Left kidney (tissue), 2 donors: ENCODE results near the gene BMP7. TPM values are rescaled to one million over a fixed set of nuclear protein-coding genes. Genes with fewer than 3 reads are reported as not detected.
A peak's percentile ranks its signal among the peaks of the same experiment; 100 is the strongest.

Experiments
- DNase-seq: peaks from one replicate; pipeline ENCODE4 v3.0.0-alpha.2; 2013
- polyA plus RNA-seq: library from polyadenylated mRNA; unstranded; fragments of 120-200 nt; gene quantifications from one replicate; pipeline ENCODE4 v1.2.1, GENCODE V29; 2013; ENCODE audit not compliant: insufficient read length

Gene BMP7
- polyA plus RNA-seq, 1 donor, result 62.4 TPM

- DNase-seq, result no peak
These were observed 138.2 kb downstream of the BMP7 start for GRCh38 chr20:57128044-57128757.

DNA sequence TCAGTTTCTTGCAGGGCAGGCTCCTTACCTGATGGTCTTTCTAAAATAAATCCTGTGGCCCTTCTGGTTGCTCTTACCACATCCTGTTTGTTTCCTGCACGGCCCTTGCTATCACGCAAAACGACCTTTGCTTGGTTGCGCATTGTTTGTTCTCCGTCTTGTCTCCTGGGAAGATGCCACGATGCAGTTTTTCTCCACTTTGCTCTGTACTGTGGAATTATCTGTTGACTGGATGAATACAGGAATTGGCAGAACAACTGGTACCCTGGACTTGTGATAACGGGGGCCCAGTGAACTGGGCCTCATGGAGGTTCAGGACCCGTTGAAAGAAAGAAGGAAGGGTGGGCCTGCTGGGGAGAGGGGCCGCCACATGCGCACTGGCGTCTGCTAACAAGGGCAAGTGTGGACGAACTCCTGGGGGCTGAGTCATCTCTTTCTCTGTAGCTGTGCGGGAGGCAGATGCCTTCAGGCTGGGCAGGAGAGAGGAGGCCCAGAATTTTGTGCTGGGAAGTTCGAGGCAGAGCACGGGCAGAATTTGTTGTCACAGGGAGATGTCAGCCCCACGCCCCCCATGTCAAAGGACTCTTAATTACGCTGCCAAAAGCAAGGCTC, 139.9 kb downstream of the BMP7 start:
- DNase-seq, result no peak

DNA sequence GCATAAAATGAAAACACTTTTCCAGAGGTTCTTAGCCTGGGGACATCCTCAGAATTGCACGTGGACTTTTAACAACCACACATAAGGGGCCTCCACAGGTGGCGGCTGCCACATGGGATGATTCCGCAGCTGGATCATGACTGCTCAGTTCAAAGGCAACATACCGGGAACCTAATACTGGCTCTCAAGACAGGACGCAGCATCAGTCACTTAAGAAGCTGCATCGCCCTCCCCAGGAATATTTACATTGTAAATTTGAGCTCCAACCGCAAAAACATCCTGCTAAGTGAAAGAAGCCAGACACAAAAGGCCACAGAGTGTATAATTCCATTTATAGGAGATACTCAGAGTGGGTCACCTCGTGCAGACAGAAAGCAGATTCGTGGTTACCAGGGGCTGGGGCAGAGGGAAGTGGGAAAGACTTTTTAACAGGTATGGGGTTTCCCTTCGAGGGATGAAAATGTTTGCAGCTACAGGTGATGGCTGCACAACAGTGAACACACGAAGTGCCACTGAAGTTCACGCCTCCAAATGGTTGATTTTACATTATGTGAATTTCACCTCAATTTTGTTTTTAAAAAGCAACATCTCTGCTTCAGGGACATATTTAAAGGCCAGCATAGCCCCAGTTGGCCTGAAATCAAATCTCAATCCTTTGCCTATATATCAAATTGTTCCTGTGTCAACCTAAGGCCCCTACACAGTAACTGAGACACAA, 141.5 kb downstream of the BMP7 start:
- DNase-seq, result no peak

GRCh38 chr20:57124366-57124765, 142.1 kb downstream of the BMP7 start:
- no peak for DNase-seq

- DNase-seq, result no peak
These were observed 142.9 kb downstream of the BMP7 start for GRCh38 chr20:57123504-57123903.

DNA sequence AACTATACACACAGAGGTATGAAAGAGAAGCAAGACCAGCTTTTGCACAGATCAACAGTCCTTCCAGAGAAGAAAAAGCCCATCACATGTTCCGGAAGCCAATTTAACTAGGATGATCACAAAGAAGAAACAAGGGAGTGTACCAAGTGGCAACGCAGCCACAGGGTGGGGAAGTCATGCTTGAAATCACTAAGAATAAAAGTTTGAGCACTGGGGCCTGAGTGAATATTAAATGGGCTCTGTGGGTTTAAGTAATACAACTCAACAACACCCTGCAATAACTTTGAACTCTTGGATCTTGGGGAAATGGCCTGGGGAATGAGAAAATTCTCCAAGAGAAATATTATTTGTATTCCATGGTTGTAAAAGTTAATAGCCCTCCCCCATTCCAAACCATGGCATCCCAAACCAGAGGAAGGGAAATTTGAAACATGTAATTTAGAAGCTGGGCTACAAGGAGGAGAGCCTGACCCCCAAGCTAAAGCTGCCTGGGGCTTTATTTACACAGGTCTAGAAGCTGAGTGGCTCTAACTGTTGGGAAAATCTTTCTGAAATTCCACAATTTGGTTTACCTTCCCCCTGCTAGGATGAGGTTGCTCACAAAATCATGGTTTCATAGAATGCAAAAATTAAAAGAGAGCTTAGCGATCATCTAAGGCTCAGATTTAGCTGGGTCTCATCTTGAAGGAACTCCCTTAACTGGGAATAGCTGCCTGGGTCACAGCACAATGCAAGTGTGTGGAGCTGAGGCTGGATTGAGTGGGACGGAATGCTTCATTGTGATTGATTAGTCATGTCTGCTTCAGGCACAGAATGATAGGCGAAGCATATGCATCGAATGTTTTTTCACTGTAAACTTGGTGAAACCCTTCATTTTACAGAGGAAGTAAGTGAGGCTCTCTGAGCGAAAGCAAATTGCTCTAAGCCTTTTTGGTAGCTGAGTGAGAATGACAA, 143.6 kb downstream of the BMP7 start:
- peak; percentile 65 for DNase-seq

- DNase-seq, result no peak
These were observed 147.5 kb downstream of the BMP7 start for GRCh38 chr20:57118964-57119363.

Other genes starting within 250 kb of the BMP7 start
- gene SPO11, start 63.2 kb upstream of the BMP7 start, polyA plus RNA-seq, result not detected
- 66.4 TPM for gene RAE1, start 84.6 kb upstream of the BMP7 start, polyA plus RNA-seq
- 22.8 TPM for gene RBM38, start 124.8 kb upstream of the BMP7 start, polyA plus RNA-seq